Tibial nerve (tissue), 3 donors: Measurements from ENCODE around the gene C19orf12.

Experiments
- CTCF ChIP-seq, 5 experiments: fragments of 200-600 bp in 3 of 5; fragments of 450-650 bp in 2 of 5; sonication (generic) in 3 of 5; IDR thresholded peaks; one replicate each; pipeline ENCODE4 v1.5.1; 2016 to 2019; ENCODE audit warnings: antibody characterized with exemption in 5 of 5, mild to moderate bottlenecking in 3 of 5, moderate library complexity in 2 of 5
- POLR2A ChIP-seq, 2 donors: fragments of 450-650 bp; IDR thresholded peaks; one replicate each; pipeline ENCODE4 v1.6.1; 2017; ENCODE audit warnings: antibody characterized with exemption in 2 of 2, mild to moderate bottlenecking in 2 of 2, moderate library complexity in 2 of 2

- no peak for TF ChIP-seq CTCF (IDR thresholded peaks at IDR 0.05)
- TF ChIP-seq POLR2A (IDR thresholded peaks at IDR 0.05) = no peak
Measured at GRCh38 chr19:29699861-29700260, 15.2 kb downstream of the C19orf12 start.
